ENCODE data around the gene PELO. TPM values are rescaled to one million over a fixed set of nuclear protein-coding genes. Genes with fewer than 3 reads are reported as not detected.

PELO gene
- total and polyA plus RNA-seq, 12 donors = 4.7 to 28.1 (median 21.1) TPM

GRCh38 chr5:52802272-52802973, 14.7 kb downstream of the PELO start:
- peaks cover 0 to 93% (median 70%) of the 10 kb centered on the region in 9 donors for H3K4me1 ChIP-seq
- no peaks in the 10 kb centered on the region for H3K27me3 ChIP-seq
- H3K27ac ChIP-seq = peak overlapping the region in 9 of 10 donors; percentile 2 to 97 (median 92)
- H3K4me3 ChIP-seq = peak overlapping the region; percentile 56 to 80 (median 68)
- ATAC-seq (no peak), DNase-seq (no peak)
- intact Hi-C loops (cut with DNase I) = loop anchor here in 3 of 10 donors (5.0 to 10.0 kb wide), 3 partner anchors 92 to 302 kb away; partner anchors contain the start of gene MOCS2 (in 1 of the 3)
- no peak for TF ChIP-seq CTCF (IDR thresholded peaks at IDR 0.05)
- no peaks in the 10 kb centered on the region for H3K9me3 ChIP-seq
- H3K36me3 ChIP-seq = peaks cover 0 to 49% (median 0%) of the 10 kb centered on the region in 9 donors
- WGBS, 2 donors = 47 to 59% methylated on average over 2 of the region's 2 CpGs

GRCh38 chr5:52802974-52803336, 15.2 kb downstream of the PELO start:
- peak overlapping the region in 8 of 10 donors; percentile 2 to 97 (median 91) for H3K27ac ChIP-seq
- ATAC-seq = no peak
- 31 to 49% methylated on average over 6 of the region's 6 CpGs for WGBS, 2 donors
- no peaks in the 10 kb centered on the region for H3K27me3 ChIP-seq
- no peaks in the 10 kb centered on the region for H3K9me3 ChIP-seq
- peak overlapping the region in 8 of 10 donors; percentile 61 to 80 (median 72) for H3K4me3 ChIP-seq
- no peak for TF ChIP-seq CTCF (IDR thresholded peaks at IDR 0.05)
- peaks cover 0 to 93% (median 72%) of the 10 kb centered on the region in 9 donors for H3K4me1 ChIP-seq
- H3K36me3 ChIP-seq = peaks cover 0 to 49% (median 0%) of the 10 kb centered on the region in 9 donors
- no peak for DNase-seq
- intact Hi-C loops (cut with DNase I) = loop anchor here in 3 of 10 donors (5.0 to 10.0 kb wide), 3 partner anchors 92 to 302 kb away; partner anchors contain the start of gene MOCS2 (in 1 of the 3)

- Histone ChIP-seq H3K36me3 (peaks cover 0 to 49% (median 0%) of the 10 kb centered on the region in 9 donors), H3K27ac (peak overlapping the region in 7 of 10 donors; percentile 2 to 95 (median 33)), H3K4me3 (peak overlapping the region in 6 of 10 donors; percentile 2 to 80 (median 40)), H3K27me3 (no peaks in the 10 kb centered on the region), H3K9me3 (no peaks in the 10 kb centered on the region), H3K4me1 (peaks cover 0 to 89% (median 67%) of the 10 kb centered on the region in 9 donors)
- 40 to 44% methylated on average over 2 of the region's 2 CpGs for WGBS, 2 donors
- DNase-seq = no peak
- TF ChIP-seq CTCF (IDR thresholded peaks at IDR 0.05) = no peak
- ATAC-seq = no peak
- intact Hi-C loops (cut with DNase I) = loop anchor here in 3 of 10 donors (5.0 to 10.0 kb wide), 3 partner anchors 90 to 300 kb away; partner anchors contain the start of gene MOCS2 (in 1 of the 3)
These were observed 16.7 kb downstream of the PELO start for GRCh38 chr5:52804387-52804791.

- no peak for TF ChIP-seq CTCF (IDR thresholded peaks at IDR 0.05)
- Histone ChIP-seq H3K36me3 (peaks cover 0 to 49% (median 0%) of the 10 kb centered on the region in 9 donors), H3K9me3 (no peaks in the 10 kb centered on the region), H3K4me3 (peak overlapping the region in 2 of 10 donors; percentile 6 to 80), H3K27me3 (no peaks in the 10 kb centered on the region), H3K27ac (peak overlapping the region in 6 of 10 donors; percentile 5 to 95 (median 41)), H3K4me1 (peaks cover 0 to 95% (median 73%) of the 10 kb centered on the region in 9 donors)
- 41 to 70% methylated on average over 2 of the region's 2 CpGs for WGBS, 2 donors
- DNase-seq = no peak
- no peak for ATAC-seq
- intact Hi-C loops (cut with DNase I) = loop anchor here in 3 of 10 donors (5.0 to 10.0 kb wide), 3 partner anchors 90 to 300 kb away; partner anchors contain the start of gene MOCS2 (in 1 of the 3)
These were observed 17.3 kb downstream of the PELO start for GRCh38 chr5:52804981-52805380.

All from heart right ventricle (tissue), 16 donors.